GM21737 (cell line): ENCODE data around the gene MORC2.

Source experiments
- ATAC-seq: cut with Tn5 transposase; IDR thresholded peaks from one replicate; pipeline ENCODE4 v1.9.1; 2021; ENCODE audit warnings: mild to moderate bottlenecking, moderate library complexity; ENCODE audit not compliant: unreplicated experiment

Gene MORC2

DNA sequence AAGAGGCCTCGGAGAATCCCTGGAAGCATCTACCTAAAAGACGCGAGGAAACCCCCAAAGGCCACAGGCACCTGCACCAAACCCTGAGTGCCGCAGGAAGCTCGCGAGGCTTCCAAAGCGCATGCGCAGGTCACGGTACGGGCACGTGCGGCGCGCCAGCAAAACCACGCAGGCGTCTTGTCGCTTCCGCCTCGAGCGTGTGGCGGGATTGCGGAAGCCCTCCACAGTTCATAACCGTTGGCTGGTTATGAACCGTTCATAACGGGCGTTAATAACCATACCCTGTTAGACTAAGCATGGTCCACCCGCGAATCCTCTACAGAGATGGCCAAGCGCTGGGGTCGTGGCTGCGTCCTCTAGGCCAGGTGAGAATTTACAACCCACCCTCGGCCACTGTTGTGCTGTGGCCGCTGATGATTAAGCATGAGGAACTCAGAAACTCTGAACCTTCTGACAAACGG lies 46.4 kb downstream of the MORC2 start:
- ATAC-seq, result no peak

DNA sequence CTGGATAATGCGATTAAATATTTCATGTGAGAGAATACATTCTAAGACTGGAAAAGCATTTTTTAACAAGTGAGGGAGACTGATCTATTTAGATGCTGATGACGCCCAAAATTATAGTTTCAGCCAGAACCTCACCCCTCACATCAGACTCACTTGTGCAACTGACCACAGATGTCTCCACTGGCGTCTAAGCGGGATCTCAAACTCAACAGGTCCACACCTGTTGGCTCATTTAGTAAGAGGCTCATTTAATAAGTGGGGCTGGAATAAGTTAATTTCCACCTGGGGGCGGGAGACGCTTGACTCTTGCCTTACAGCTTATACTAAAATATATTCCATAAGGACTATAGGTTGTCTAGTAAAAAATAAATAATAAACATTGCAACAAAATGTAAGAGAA lies 47.5 kb downstream of the MORC2 start:
- no peak for ATAC-seq

DNA sequence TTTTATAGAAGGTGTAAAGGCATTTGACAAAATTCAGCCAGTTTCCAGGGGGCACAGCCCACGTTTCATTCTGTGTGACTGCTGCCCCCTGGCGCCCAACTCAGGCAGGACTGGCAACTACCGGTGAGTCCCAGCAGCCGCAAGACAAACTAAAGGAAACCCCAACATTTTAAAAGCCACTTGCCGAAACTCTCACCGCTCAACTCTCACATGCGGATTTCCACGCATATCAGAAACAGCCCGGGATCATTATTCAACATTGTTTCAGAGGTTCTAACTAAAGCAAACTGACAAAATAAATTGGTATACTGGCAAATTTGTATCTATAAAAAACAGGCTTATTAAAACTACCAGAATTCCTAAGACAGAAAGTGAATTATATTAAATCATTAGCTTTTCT lies 48.2 kb downstream of the MORC2 start:
- ATAC-seq, result no peak

- ATAC-seq, result no peak
Observed at GRCh38 chr22:30919973-30920372, 48.6 kb downstream of the MORC2 start.

DNA sequence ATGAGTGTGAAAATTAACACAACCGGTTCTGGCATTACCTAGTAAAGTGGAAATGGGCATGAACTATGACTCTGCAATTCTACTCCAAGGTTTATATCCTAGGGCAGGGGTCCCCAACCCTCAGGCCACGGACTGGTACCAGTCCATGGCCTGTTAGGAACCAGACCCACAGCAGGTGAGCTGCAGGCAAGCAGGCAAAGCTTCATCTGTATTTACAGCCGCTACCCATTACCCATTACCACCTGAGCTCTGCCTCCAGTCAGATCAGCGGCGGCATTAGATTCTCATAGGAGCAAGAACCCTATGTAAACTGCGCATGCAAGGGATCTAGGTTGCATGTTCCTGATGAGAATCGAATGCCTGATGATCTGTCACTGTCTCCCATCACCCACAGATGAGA lies 49.8 kb downstream of the MORC2 start:
- ATAC-seq, result no peak

DNA sequence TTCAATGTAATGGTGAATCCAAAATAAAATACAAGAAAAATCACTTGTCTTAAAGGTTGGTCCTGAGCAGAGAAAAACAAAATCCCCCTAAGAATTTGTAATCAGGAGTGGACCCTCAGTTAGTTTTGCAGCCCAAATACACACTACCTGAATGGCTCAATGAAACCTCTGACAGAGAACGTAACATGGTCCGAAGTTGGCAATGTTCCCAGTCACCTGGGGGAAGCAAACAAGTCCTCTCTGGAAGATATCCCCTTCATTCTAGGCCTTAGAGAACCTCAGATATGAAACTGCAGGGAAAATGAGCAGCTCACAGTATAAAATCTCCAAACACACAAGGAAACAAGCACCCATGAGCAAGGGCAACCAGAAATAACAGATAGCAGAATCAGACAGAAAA lies 58.2 kb downstream of the MORC2 start:
- no peak for ATAC-seq

- ATAC-seq, result no peak
Observed at GRCh38 chr22:30909306-30909705, 59.3 kb downstream of the MORC2 start.

GRCh38 chr22:30908051-30908461 lies 60.5 kb downstream of the MORC2 start:
- no peak for ATAC-seq

GRCh38 chr22:30906946-30907345 lies 61.6 kb downstream of the MORC2 start:
- ATAC-seq, result no peak

DNA sequence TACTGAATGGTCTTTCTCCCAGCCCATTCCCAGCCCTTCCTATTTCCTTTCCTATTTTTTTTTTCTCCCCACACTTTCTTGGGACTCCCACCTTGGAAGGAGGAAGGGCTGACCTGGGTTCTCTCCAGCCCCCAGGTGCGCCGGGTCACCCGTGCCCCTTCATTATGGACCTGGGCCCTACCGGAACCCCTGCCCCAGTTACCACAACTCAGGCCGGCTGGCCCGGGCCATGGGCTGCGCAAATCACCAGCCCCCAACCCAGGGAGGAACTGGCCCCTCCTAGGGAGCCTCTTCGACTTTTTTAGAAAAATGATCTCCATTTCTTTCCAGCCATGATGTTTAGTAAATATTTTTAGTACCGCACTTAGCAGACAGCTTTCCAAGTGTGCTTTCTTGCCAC lies 62.2 kb downstream of the MORC2 start:
- no peak for ATAC-seq

GRCh38 chr22:30905696-30906341 lies 62.8 kb downstream of the MORC2 start:
- no peak for ATAC-seq

GRCh38 chr22:30903876-30904460 lies 64.6 kb downstream of the MORC2 start:
- no peak for ATAC-seq

- no peak for ATAC-seq
Observed at GRCh38 chr22:30902496-30903357, 65.8 kb downstream of the MORC2 start.

DNA sequence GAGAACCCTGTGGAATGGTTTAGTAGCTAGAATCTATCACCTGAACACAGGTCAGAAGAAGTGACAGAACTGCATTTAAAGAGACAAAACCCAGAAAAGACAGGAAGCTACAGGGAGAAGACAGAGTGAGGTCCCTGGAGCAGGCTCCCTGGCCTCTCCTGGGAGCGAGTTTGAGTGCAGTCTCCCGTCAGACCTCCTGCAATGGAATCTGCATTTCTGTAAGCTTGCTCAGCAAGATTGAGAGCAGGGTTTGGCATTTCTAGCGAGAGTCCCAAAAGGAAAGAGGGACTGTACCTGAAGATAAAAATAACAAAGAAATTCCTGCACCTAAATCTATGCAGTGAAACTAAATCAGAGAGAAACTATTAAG lies 74.2 kb downstream of the MORC2 start:
- no peak for ATAC-seq

DNA sequence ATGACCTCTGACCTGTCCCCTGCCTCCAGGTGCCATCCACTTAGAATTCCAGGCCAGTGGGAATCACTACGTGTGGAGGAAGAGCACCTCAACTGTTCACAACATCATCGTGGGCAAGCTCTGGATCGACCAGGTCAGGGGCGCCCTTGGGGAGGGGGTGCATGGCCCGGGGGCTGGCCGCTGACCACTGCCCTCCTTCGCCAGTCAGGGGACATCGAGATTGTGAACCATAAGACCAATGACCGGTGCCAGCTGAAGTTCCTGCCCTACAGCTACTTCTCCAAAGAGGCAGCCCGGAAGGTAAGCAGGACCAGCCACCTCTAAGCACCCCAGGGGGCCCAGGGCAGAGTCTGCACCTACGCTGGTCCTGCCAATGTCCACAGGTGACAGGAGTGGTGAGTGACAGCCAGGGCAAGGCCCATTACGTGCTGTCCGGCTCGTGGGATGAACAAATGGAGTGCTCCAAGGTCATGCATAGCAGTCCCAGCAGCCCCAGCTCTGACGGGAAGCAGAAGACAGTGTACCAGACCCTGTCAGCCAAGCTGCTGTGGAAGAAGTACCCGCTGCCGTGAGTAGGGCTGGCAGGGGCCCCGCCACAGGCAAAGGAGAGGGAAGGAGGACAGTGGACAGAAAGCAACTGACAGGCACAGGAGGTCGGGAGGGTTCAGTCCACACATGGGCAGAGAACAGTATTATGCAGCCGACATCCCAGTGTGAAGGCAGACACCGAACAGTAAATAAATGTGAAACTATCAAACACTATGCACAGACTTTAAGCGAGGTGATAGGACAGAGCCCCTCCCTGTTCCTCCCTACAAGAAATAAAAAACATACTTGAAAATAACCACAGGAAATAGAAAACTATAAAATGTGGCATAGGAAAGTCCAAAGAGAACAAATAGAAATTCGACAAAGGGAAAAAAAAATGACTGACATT lies 74.9 kb downstream of the MORC2 start:
- no peak for ATAC-seq

- no peak for ATAC-seq
Observed at GRCh38 chr22:30892731-30893221, 75.8 kb downstream of the MORC2 start.

- ATAC-seq, result no peak
Observed at GRCh38 chr22:30892286-30892685, 76.3 kb downstream of the MORC2 start.

GRCh38 chr22:30891781-30892180 lies 76.8 kb downstream of the MORC2 start:
- no peak for ATAC-seq

DNA sequence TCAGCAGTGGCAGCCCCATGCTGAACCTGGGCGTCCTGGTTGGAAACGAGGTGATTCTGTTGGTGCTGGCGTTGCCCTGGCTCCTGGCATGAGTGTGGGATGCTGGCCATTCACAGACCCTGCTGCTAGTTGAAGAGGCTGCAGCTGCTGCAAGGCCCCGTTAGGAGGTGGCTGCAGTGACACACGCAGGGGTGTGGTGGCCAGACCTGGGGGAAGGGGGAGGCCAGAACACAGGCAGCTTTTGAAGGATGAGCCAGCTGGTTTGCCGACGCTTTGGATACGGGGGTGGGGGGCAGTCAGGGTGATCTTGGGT lies 77.2 kb downstream of the MORC2 start:
- no peak for ATAC-seq

GRCh38 chr22:30890686-30891442 lies 77.7 kb downstream of the MORC2 start:
- no peak for ATAC-seq
